HG02885 (cell line): ENCODE data around the gene KIFBP.
A peak's percentile ranks its signal among the peaks of the same experiment; 100 is the strongest.

Experiments used
- ATAC-seq: cut with Tn5 transposase; IDR thresholded peaks from one replicate; pipeline ENCODE4 v1.9.1; 2021; ENCODE audit warnings: mild to moderate bottlenecking; ENCODE audit not compliant: unreplicated experiment, poor library complexity

The KIFBP gene

DNA sequence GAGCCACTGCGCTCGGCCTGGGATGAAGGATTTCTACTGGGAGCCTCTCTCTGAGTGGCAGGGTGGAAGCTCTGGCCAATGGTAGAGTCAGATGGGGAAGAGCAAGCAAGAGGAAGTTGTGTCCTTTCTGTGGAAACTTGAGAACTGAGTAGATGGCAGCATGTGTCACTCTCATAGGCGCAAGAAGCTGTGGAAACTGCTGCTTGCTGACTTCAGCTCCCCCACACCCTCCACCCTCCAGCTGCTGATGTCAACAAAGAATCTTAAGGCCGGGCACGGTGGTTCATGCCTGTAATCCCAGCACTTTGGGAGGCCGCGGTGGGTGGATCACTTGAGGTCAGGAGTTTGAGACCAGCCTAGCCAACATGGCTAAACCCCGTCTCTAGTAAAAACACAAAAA is 59.5 kb downstream of the KIFBP start:
- ATAC-seq, result no peak

DNA sequence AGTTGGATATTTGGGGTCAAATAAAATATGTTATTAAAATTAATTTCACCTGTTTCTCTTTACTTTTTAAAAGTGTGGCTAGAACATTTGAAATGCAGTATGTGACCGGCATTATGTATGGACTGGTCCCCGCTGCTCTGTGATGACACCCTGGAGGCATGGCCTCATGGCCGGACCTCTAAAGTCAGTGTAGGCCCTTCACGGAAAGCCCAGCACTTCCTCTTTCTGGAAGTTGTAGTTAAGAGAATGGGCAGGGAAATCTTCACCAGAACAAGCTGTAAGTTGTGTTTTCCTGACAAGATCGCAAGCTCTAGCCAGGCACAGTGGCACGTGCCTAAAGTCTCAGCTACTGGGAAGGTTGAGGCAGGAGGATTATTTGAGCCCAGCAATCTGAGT is 61.0 kb downstream of the KIFBP start:
- ATAC-seq, result no peak

DNA sequence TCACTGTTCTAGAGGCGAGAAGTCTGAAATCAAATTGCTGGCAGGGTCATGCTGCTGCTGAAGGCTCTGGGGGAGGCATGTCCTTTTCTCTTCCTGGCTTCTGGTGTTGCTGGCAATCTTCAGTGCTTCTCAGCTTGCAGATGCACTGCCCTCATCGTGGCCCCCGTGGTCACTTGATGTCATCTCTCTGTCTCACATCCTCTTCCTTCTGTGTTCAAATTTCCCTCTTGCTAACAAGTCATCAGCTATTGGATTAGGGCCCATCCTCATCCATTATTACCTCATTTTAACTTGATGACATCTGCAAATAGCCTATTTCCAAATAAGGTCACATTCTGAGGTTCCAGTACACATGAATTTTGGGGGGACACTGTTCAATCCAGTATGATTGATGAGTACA is 62.7 kb downstream of the KIFBP start:
- ATAC-seq, result peak; percentile 36

DNA sequence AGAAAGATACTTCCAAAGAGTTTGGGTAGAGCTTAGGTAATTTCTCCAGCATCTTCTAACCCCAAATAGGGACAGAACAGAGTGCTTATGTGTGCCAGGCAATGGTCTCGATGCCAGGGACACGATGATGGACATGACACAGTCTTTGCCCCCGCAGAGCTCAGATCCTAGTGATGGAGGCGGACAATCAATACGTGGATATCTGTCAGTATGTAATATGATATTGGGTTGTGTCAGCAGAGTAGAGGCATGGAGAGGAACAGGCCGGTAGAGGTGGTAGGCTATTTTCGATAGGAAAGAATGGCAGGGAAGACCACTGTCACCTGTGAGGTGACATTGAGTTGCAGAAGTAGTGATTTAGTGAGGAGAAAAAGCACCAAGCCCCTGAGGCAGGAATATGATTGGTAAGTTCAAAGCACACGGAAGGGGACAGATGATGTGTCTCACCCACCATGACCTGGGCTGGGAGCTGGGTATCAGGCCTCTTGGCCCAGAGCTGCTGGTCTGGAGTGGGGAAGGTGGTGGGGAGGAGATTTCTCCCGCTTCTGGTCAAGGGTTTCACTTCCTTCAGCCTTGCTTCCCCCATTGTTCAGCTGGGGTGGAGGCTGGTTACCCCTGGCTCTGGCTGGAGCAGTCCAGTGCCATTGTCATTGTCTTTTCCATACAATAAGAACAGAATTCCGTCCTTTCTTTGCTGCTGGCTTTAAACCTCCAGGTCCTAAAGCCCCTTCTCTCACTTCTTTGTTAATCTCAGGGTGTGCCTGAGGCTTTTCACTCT is 63.3 kb downstream of the KIFBP start:
- ATAC-seq, result no peak

DNA sequence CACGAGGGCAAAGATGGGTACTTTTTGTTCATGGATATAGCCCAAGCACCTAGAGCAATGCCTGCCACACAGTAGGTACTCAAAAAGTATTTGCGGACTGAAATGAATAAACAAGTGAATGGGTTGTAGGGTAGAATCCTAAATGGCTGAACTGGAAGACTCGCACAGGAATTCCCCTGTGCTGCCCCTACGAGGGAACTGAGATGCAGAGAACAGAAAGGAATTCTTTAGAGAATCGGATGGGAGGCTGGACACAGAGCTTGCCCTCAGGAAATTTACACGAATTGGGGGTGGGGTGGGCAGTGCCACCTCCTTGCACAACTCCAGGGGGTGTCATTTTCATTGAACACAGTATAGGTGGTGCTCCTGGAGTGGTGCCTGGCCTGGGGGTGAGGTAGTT is 64.1 kb downstream of the KIFBP start:
- ATAC-seq, result no peak

DNA sequence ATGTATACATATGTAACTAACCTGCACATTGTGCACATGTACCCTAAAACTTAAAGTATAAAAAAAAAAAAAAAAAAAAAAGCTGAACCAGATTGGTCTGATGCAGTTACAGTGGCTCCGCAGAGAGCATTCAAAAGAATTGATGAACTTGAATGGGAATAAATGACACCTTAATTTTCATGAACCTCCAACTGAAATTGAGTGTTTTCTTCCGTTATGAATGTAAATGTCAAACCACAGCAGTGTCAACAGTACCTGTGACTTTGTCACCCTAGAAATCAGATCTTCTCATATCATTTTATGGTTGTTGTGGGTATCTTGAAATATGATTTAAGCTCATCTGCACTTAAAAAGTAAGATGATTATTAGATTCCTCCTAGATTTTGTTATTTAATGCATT is 66.6 kb downstream of the KIFBP start:
- ATAC-seq, result no peak

DNA sequence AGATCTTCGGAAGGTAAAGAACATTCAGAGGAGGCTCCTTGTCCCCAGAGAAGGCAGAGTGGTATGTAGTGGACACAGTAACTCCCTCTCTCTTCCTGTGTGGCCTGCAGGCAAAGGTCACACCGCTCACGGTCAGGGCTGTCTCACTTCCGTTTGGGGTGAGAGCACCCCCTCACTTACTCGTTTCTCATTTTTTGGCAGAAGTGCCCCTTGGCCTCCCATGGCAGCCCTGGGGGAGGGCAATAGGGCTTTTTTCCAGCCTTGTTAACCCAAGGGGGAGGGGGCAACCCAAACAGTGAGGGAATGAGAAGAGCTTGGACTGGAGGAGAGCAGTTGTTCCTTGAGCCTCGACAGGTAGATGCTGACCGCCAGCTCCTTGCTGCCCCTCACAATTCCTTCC is 67.5 kb downstream of the KIFBP start:
- ATAC-seq, result peak; percentile 49

DNA sequence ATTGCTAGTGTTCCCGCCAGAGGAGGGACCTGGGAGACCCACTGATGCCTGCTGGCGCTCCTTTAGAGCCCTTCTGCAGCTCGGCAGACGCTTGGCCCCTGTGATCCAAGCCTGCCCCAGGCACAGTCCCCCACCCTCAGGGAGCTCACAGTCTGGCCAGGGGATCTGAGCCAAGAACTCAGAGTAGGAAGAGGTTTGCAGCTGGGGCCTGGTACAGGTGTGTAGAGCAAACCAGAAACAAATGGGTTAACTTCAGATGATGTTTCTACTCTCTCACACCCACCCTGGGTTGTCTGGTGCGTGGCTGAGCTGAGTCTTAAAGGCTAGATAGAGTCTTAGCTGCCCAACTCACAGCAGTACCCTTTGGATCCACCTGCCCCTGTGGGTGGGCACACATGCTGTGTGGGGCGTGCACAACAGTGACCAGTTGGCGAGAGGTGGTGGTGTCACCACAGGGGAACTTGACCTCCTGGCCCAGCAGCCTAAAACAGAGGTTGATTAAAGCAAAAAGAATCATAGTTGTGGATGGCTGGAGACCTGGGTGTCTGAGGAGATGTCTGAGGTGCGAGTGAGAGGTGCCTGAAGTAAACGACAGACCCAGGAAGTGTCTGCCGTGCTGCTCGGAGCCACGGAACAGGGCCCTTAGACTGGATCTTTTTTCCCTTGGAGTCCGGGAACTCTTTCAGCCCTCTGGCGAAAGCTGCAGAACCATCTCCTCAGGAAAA is 68.1 kb downstream of the KIFBP start:
- no peak for ATAC-seq

DNA sequence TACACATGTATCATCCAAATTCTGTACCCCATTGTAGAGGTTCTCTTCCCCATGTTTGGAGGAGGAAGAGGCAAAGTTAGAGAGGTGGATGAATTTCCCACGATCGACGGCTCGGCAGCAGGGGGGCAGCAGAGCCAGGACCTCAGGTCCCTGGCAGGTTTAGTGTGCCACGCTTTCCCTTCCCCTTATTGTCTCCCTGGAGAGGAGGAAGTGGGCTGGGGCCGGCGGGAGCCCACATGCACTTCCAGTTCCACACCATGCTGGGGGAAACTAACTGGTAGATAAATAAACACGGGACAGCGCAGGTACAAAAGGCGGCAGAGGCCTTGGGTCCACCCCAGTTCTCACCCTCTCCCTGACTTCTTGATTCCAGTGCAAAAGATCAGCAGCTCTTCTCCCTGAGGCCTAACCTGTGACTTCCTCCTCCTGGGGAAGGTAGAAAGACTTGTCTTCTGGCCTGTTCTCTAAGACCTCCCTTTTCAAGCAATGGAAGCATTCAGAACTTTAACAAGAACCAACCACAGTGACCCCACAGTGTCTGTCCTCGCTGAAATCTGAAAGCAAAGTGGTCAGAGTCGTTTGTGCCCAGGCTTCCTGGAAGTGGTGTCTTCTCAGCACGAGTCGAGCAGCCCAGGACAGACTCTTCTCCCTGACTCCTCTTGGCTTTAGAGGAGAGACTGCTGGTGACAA is 68.8 kb downstream of the KIFBP start:
- no peak for ATAC-seq

DNA sequence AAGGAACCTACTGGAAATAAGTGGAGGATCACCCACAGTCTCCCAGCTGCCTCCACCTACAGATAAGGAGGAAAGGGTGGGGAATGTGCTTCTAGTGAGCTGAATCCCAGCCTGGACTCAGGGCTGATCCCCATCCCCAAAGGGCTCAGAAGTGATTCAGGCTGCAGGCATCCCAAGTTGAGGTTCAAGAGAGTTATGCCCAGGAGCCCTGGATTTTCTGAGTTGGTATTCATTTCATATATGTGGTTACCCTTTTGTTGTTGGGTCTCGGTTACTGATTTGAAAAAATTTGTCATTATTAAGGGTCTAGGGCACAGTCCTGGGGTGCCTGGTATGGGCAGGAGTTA is 69.3 kb downstream of the KIFBP start:
- no peak for ATAC-seq

DNA sequence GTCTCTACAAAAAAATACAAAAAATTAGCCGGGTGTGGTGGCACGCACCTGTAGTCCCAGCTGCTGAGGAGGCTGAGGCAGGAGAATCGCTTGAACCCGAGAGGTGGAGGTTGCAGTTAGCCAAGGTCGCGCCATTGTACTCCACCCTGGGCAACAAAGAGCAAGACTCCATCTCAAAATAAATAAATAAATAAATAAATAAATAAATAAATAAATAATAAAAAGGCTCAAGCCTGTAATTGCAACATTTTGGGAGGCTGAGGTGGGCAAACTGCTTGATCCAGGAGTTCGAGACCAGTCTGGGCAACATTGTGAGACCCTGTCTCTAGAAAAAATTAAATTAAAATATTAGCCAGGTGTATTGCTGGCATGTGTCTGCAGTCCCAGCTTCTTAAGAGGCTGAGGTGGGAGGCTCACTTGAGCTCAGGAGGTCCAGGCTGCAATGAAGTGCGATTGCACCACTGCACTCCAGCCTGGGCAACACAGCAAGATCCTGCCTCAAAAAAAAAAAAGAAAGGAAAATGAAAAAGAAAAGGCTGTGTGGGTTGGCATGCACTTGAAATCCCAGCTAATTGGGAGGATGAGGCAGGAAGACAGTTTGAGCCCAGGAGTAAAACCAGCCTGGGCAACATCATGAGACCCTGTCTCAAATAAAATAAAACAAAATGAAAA is 71.7 kb downstream of the KIFBP start:
- ATAC-seq, result no peak

DNA sequence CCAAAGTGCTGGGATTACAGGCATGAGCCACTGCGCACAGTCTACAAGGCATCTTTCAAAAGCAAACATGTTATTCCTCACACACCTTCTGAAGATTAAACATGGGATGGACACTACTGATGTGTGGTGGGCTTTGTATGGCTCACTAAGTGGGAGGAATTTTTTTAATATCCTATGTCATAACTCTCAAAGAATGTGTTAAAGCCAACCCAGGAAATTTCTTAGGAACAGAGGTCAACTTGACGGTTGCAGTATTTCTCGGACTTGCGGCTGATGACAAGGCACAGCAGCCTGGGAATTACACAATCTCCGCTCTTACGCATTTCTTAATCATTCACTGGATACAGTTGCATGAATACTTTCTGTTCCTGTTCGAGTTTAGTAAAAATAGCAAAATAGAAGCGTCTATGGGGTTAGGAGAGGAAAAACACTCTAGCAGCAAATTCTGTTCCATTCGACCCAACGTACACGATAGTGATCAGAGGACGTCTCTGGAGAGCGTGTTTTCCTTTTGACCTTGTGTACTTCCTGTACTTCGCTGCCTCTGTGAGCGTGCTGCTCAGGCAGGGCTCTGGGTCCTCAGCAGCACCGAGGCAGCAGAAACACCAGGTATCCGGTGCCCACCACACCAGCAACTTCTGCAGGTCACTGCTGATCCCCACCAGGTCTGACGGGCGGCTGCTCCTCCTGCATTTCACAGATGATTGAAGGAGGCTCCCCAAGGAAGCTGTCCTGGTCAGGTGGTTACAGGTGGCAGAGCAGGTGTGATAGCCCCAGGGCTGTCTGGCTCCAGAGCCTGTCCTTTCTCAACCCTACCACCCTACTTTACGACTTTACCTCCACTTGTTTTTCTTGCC is 72.9 kb downstream of the KIFBP start:
- peak; percentile 60 for ATAC-seq

DNA sequence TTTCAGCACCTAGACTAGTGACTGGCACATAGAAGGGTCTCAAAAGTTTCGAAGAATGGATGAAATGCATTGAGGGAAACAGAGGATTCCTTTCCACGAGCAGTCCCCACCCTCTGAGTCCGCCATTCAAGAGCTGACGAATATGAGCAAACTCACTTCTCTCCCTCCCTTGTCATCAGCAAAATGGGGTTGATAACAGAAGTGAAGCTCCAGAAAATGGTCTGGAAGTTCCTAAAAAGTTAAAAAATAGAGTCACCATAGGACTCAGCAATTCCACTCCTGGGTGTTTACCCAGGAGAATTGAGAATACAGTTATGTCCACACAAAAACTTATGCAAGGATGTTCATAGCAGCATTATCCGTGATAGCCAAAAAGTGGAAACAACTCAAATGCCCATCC is 74.3 kb downstream of the KIFBP start:
- no peak for ATAC-seq

DNA sequence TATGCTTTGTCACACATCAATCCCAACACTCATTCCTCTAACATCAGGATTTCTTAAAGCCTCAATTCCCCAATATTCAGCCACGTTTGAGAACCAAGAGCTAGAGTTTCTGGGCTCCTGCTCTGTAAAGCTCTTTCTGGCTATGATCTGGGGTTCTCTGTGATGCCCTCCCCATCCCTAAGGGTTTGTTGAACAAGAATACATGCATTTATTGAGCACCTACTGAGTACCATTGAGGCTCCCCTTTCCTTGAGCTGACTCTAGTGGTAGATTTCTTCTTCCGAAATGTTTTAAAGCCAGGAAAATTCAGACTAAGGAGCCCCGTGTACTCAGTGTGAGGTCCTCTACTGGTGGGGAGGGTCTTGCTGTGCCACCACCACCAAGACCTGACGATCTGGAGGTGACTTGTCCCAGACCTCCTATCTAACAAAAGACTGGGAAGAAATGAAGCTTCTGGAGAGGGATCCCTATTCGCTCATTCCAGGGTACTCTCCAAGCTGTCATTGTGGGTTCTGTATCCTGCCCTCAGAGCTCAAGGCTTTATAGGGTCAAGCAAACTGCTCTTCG is 76.2 kb downstream of the KIFBP start:
- ATAC-seq, result no peak

DNA sequence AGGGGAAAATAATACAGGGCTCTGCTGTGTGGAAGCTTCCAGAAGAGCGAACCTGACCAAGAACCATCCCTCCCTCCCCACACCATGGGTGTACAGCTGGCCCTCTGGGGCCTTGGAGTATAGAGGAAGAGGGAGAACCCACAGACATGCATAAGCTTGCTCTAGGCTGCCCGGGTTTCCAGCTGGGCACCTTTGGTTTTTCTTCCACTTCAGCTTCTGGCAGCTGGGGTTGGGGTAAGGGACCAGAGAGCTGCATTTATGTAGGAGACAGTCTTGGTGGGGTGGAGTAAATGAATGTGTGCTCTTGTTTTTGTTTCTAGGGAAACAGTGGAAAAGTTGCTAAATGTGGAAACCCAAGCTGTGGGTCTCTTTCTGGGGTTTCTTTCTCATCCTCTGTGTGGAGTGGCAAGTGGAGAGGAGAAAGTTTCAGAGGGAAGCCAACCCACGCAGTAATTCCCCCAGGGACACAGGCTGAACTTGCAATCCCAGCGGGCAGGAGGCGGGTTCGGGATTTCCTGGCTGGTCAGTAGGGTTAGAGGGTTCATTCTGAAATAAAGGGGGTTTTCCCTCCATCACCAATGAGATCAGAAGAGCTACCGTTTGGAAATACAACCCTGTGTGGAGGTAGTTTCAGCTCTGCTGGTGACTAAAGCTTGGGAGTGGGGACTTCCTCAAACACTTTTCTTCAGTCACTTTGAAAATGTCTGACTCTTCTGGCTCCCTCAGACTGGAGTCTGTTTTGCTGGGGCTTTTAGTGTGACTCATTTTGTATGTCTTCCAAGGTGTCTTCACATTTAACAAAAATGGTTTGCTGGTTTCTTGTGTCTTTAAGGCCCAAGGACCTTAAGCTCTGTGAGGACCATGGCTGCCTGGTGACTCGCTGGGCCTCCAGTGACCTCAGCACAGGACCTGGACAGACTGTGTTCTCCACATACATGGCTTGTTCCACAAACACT is 77.1 kb downstream of the KIFBP start:
- peak; percentile 74 for ATAC-seq
